DOHH2 (cell line): ENCODE data around the gene THRB.

Experiments used
- CTCF ChIP-seq: fragments of 200-600 bp; sonication (generic); IDR thresholded peaks from one replicate; pipeline ENCODE4 v1.5.1; 2014; ENCODE audit warnings: antibody characterized with exemption, mild to moderate bottlenecking, low read depth, low read length; ENCODE audit not compliant: poor library complexity, severe bottlenecking
- EZH2phosphoT487 ChIP-seq: fragments of 200-600 bp; sonication (generic); IDR thresholded peaks from 2 replicates; pipeline ENCODE4 v1.6.1; 2017; ENCODE audit warnings: borderline replicate concordance, mild to moderate bottlenecking, antibody characterized with exemption, low read length, moderate library complexity, mixed read lengths

- TF ChIP-seq CTCF: no peak
- no peak for TF ChIP-seq EZH2phosphoT487
Observed at GRCh38 chr3:24420224-24420623, 74.4 kb downstream of the THRB start.
